IMR-90 (cell line): ENCODE results near the gene SRPX2. TPM values are rescaled to one million over a fixed set of nuclear protein-coding genes. Genes with fewer than 3 reads are reported as not detected.

ENCODE experiments used
- ATAC-seq: fragments of 200-7000 bp; cut with Tn5 transposase; 2 replicates; pipeline ENCODE4 v1.9.1; 2020; ENCODE audit warnings: low read depth, mild to moderate bottlenecking, moderate library complexity
- BruUV-seq: library from RNA; stranded (reverse); fragments of 400-500 nt; replicated peaks from 2 replicates; lab custom pipeline; 2021; lab: Mats Ljungman, UMichigan
- CTCF ChIA-PET: fragments of 300-600 bp; formaldehyde crosslinking; extraction: SDS; loops from one replicate; lab custom pipeline; 2021; ENCODE audit warnings: antibody characterized with exemption; lab: Yijun Ruan, JAX
- POLR2A ChIA-PET: fragments of 300-600 bp; sonication (Branson Sonifier 250); formaldehyde crosslinking; loops from one replicate; lab custom pipeline; 2022; ENCODE audit warnings: antibody characterized with exemption; ENCODE audit not compliant: unreplicated experiment; lab: Charles Lee
- DNase-seq: peaks from one replicate; pipeline ENCODE4 v3.0.0; 2013
- H2AFZ ChIP-seq: replicated peaks from 2 replicates; pipeline ENCODE3; 2013; ENCODE audit warnings: low read length, mild to moderate bottlenecking; ENCODE audit not compliant: poor library complexity
- H2AK5ac ChIP-seq: 2 replicates; pipeline ENCODE4 v1.6.1; 2013; ENCODE audit warnings: low read depth, low read length, inconsistent platforms
- H2AK9ac ChIP-seq: replicated peaks from 2 replicates; pipeline ENCODE3; 2013; ENCODE audit warnings: mild to moderate bottlenecking, low read depth, low read length, moderate library complexity; ENCODE audit not compliant: poor library complexity
- H2BK120ac ChIP-seq: 2 replicates; pipeline ENCODE4 v1.6.1; 2013; ENCODE audit warnings: low read depth, low read length, inconsistent platforms
- H2BK15ac ChIP-seq: 3 replicates; pipeline ENCODE4 v1.6.1; 2013; ENCODE audit warnings: low read depth, low read length, inconsistent platforms
- H2BK20ac ChIP-seq: 2 replicates; pipeline ENCODE4 v1.6.1; 2013; ENCODE audit warnings: low read depth, mild to moderate bottlenecking, inconsistent platforms, low read length, moderate library complexity
- H2BK5ac ChIP-seq: 2 replicates; pipeline ENCODE4 v1.6.1; 2013; ENCODE audit warnings: mild to moderate bottlenecking, low read depth, low read length, inconsistent platforms; ENCODE audit not compliant: poor library complexity, severe bottlenecking
- H3K14ac ChIP-seq: replicated peaks from 2 replicates; pipeline ENCODE4 v1.6.1; 2013; ENCODE audit warnings: low read depth, low read length, inconsistent platforms
- H3K18ac ChIP-seq: 2 replicates; pipeline ENCODE4 v1.6.1; 2013; ENCODE audit warnings: low read depth, low read length, control low read depth
- H3K23ac ChIP-seq: 2 replicates; pipeline ENCODE4 v1.6.1; 2013; ENCODE audit warnings: low read depth, low read length, inconsistent platforms
- H3K27ac ChIP-seq: 2 replicates; pipeline ENCODE4 v1.5.1; 2013; ENCODE audit warnings: mild to moderate bottlenecking, control low read depth, low read length; ENCODE audit not compliant: insufficient read depth
- H3K27me3 ChIP-seq: 2 replicates; pipeline ENCODE4 v1.6.1; 2013; ENCODE audit warnings: low read length; ENCODE audit not compliant: control insufficient read depth, insufficient read depth
- H3K36me3 ChIP-seq: 2 replicates; pipeline ENCODE4 v1.6.1; 2013; ENCODE audit warnings: low read length, mixed read lengths; ENCODE audit not compliant: control insufficient read depth, insufficient read depth
- H3K4ac ChIP-seq: 2 replicates; pipeline ENCODE4 v1.6.1; 2013; ENCODE audit warnings: low read depth, low read length, inconsistent platforms
- H3K4me1 ChIP-seq: 2 replicates; pipeline ENCODE4 v1.6.1; 2013; ENCODE audit warnings: low read length, mixed read lengths; ENCODE audit not compliant: control insufficient read depth, insufficient read depth
- H3K4me2 ChIP-seq: 2 replicates; pipeline ENCODE4 v1.6.1; 2013; ENCODE audit warnings: low read depth, mild to moderate bottlenecking, control low read depth, low read length, moderate library complexity
- H3K4me3 ChIP-seq: 2 replicates; pipeline ENCODE4 v1.5.1; 2013; ENCODE audit warnings: low read depth, mild to moderate bottlenecking, control low read depth, low read length, moderate library complexity; ENCODE audit not compliant: insufficient read depth
- H3K56ac ChIP-seq: 2 replicates; pipeline ENCODE4 v1.6.1; 2013; ENCODE audit warnings: low read length, inconsistent platforms; ENCODE audit not compliant: insufficient read depth; ENCODE audit errors: extremely low read depth
- H3K79me1 ChIP-seq, 2 experiments: 2 replicates each; pipeline ENCODE4 v1.6.1; 2013; ENCODE audit warnings: low read length in 2 of 2, inconsistent platforms in 1 of 2, low read depth in 1 of 2
- H3K9ac ChIP-seq: 2 replicates; pipeline ENCODE4 v1.6.1; 2013; ENCODE audit warnings: low read depth, low read length, control low read depth
- H3K9me1 ChIP-seq: 2 replicates; pipeline ENCODE4 v1.6.1; 2013; ENCODE audit warnings: low read length, inconsistent platforms; ENCODE audit not compliant: insufficient read depth
- H3K9me3 ChIP-seq: 2 replicates; pipeline ENCODE4 v1.6.1; 2013; ENCODE audit warnings: low read length; ENCODE audit not compliant: control insufficient read depth, insufficient read depth
- H4K20me1 ChIP-seq: 2 replicates; pipeline ENCODE4 v1.6.1; 2013; ENCODE audit warnings: low read length, inconsistent platforms; ENCODE audit not compliant: insufficient read depth
- H4K5ac ChIP-seq: 2 replicates; pipeline ENCODE4 v1.6.1; 2013; ENCODE audit warnings: mild to moderate bottlenecking, low read depth, low read length, control low read depth
- H4K8ac ChIP-seq, 2 experiments: 2 replicates each; pipeline ENCODE4 v1.6.1; 2013; ENCODE audit warnings: low read depth in 2 of 2, low read length in 2 of 2, control low read depth in 1 of 2, inconsistent platforms in 1 of 2
- H4K91ac ChIP-seq: 2 replicates; pipeline ENCODE4 v1.6.1; 2013; ENCODE audit warnings: low read depth, low read length, inconsistent platforms; ENCODE audit not compliant: insufficient read depth
- CTCF ChIP-seq: conservative IDR thresholded peaks from 2 replicates; pipeline ENCODE4 v1.5.1; 2012; ENCODE audit warnings: mild to moderate bottlenecking, low read depth, low read length, improper control_type of control experiment
- MAFK ChIP-seq: IDR thresholded peaks from 2 replicates; pipeline ENCODE4 v1.6.1; 2012; ENCODE audit warnings: low read depth, low read length, improper control_type of control experiment
- RAD21 ChIP-seq: IDR thresholded peaks from 2 replicates; pipeline ENCODE4 v1.6.1; 2012; ENCODE audit warnings: low read length, improper control_type of control experiment
- WGBS, 2 experiments: methylation state at CpG; one replicate each; pipeline versions ENCODE4 v1.1.5 to v1.1.7; 2013; ENCODE audit warnings: missing lambda C conversion rate in 2 of 2; ENCODE audit not compliant: insufficient read length in 1 of 2; ENCODE audit errors: extremely low coverage in 2 of 2; 5-methylcytosine and 5-hydroxymethylcytosine counted together
- dilution Hi-C: fragments of 300-500 bp; cut with HindIII; formaldehyde crosslinking; loops from one replicate; pipeline ENCODE4 v1.14.3; 2018; ENCODE audit warnings: low sequenced_read_pairs; ENCODE audit not compliant: unreplicated experiment
- in situ Hi-C: fragments of 300-500 bp; cut with MboI; formaldehyde crosslinking; loops from 3 replicates; pipeline ENCODE4 v1.14.3; 2019; ENCODE audit warnings: low sequenced_read_pairs, inconsistent platforms, mixed read lengths
- intact Hi-C: fragments of 100-400 bp; cut with micrococcal nuclease; formaldehyde crosslinking; loops from 2 replicates; pipeline ENCODE4 v1.10.0; 2022
- polyA plus RNA-seq, 3 experiments: library from polyadenylated mRNA; depleted of rRNA; stranded (reverse); fragments of >200 nt; gene quantifications; 2 replicates each; pipeline ENCODE4 v1.2.3, GENCODE V29; 2012; ENCODE audit warnings: low replicate concordance in 1 of 3
- total RNA-seq: library from RNA; depleted of rRNA; stranded (reverse); fragments of >200 nt; gene quantifications from 2 replicates; pipeline ENCODE4 v1.2.3, GENCODE V29; 2012

The SRPX2 gene
- total and polyA plus RNA-seq, 2 of the 4 experiments (the other 2 are of a cell fraction) = 20.6 to 43.1 TPM

GRCh38 chrX:100609591-100609990 is 34.4 kb upstream of the SRPX2 start:
- no peak overlapping the region for H4K91ac ChIP-seq
- H2AK5ac ChIP-seq = no peak overlapping the region
- no peak overlapping the region for H3K4me3 ChIP-seq
- ChIA-PET POLR2A (no interaction called here), CTCF (interaction anchor here (0.6 to 1.1 kb wide), 3 partner anchors 25 to 672 kb away, joined by 4 to 7 read pairs (median 4); no protein-coding TSS in a partner anchor)
- no peak overlapping the region for H3K9ac ChIP-seq
- no peak overlapping the region for H4K5ac ChIP-seq
- no peak overlapping the region for H3K14ac ChIP-seq
- dilution Hi-C loops (no loop called here), in situ Hi-C loops (no loop called here), intact Hi-C loops (no loop called here)
- H3K4me2 ChIP-seq = no peak overlapping the region
- H3K4ac ChIP-seq = no peak overlapping the region
- no peak overlapping the region for H2BK120ac ChIP-seq
- no peak overlapping the region for H3K23ac ChIP-seq
- TF ChIP-seq CTCF = 0 out of 2 replicates have a peak, but pooled peaks have one; percentile 6
- TF ChIP-seq MAFK = no peak
- TF ChIP-seq RAD21 = no peak
- H3K79me1 ChIP-seq = no peaks in the 10 kb centered on the region
- no peak overlapping the region for H3K18ac ChIP-seq
- H2BK15ac ChIP-seq = no peak overlapping the region
- H2AK9ac ChIP-seq = no peak overlapping the region
- ATAC-seq (no peak), DNase-seq (no peak)
- H4K20me1 ChIP-seq = no peaks in the 10 kb centered on the region
- H4K8ac ChIP-seq = no peak overlapping the region
- no peaks in the 10 kb centered on the region for H3K9me1 ChIP-seq
- no peaks in the 10 kb centered on the region for H3K9me3 ChIP-seq
- H3K27ac ChIP-seq = no peak overlapping the region
- BruUV-seq = no TSS peak
- H2BK5ac ChIP-seq = no peak overlapping the region
- no peak overlapping the region for H2BK20ac ChIP-seq
- H3K4me1 ChIP-seq = no peaks in the 10 kb centered on the region
- no peak overlapping the region for H3K56ac ChIP-seq
- peaks cover 3% of the 10 kb centered on the region for H3K27me3 ChIP-seq
- WGBS, 2 experiments = no CpG with 5 or more reads among the region's 1 CpG
- no peaks in the 10 kb centered on the region for H3K36me3 ChIP-seq
- no peak overlapping the region for H2AFZ ChIP-seq
